ENCODE measurements around the gene PRKCE. TPM values are rescaled to one million over a fixed set of nuclear protein-coding genes. Genes with fewer than 3 reads are reported as not detected.

PRKCE gene
- total RNA-seq, 2 donors from 2014 or later, result 10.4 to 13.8 TPM

DNA sequence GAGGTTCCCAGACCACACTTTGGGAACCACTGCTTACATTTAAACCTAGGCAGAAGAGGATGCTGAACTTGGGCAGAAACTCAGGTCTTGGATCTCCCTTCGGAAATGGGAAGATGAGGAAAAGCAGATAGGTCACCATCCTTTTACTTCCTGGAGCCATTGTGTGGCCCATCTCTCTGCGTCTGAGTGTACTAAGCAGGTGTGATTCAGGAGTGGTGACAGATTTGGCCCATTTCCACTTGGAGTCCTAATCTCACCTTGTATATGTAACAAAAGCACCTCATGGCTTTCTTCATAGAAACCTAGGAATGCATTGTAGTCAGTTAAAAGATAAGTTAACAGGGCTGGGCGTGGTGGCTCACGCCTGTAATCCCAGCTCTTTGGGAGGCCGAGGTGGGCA is 71.0 kb downstream of the PRKCE start:
- DNase-seq (ENCODE audit: low spot score in 2 of 2) (no peak), ATAC-seq (no peak)
- no peak overlapping the region for H3K27ac Mint-ChIP-seq
- no peaks in the 10 kb centered on the region for H3K9me3 Mint-ChIP-seq
- H3K36me3 Mint-ChIP-seq, result no peaks in the 10 kb centered on the region

DNA sequence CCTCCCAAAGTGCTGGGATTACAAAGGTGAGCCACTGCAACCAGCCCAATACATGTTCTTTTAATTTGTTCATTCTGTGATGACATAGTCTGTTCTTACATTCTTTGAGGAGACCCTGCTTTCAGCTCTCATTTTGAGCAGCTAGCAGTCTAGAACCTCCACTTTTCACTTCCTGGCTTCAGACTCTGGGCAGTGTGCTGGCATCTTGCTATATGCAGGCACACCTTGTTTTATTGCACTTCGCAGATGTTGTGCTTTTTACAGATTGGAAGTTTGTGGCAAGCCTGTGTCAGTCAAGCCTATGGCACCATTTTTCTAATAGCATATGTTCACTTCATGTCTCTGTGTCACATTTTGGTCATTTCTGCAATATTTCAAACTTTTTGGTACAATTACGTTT is 72.4 kb downstream of the PRKCE start:
- no peaks in the 10 kb centered on the region for H3K9me3 Mint-ChIP-seq
- H3K27ac Mint-ChIP-seq, result no peak overlapping the region
- ATAC-seq (no peak), DNase-seq (ENCODE audit: low spot score in 2 of 2) (no peak)
- no peaks in the 10 kb centered on the region for H3K36me3 Mint-ChIP-seq

DNA sequence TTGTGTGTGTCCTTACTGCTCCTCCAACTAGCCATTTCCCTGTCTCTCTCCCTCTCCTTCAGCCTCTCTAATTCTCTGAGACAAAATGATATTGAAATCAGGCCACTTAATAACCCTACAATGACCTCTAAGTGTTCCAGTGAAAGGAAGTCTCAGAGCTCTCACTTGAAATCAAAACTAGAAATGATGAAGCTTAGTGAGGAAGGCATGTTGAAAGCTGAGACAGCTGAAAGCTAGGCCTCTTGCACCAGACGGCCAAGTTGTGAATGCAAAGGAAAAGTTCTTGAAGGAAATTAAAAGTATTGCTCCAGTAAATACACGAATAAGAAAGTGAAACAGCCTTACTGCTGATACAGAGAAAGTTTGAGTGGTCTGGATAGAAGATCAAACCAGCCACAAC is 72.9 kb downstream of the PRKCE start:
- ATAC-seq, result no peak
- Mint-ChIP-seq H3K36me3 (no peaks in the 10 kb centered on the region), H3K27ac (peak overlapping the region in 1 of 2 donors; percentile 22), H3K9me3 (no peaks in the 10 kb centered on the region)
- no peak for DNase-seq (ENCODE audit: low spot score in 2 of 2)

DNA sequence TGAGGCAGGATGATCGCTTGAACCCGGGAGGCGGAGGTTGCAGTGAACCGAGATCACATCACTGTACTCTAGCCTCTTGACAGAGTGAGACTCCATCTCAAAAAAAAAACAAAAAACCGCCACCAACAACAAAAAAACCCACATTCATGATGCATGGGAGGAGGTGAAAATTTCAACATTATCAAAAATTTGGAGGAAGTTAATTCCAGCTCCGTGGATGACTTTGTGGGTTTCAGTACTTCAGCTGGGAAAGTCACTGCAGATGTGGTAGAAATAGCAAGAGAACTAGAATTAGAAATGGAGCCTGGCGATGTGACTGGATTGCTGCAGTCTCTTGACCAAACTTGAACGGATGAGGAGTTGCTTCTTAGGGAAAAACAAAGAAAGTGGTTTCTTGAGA is 74.3 kb downstream of the PRKCE start:
- Mint-ChIP-seq H3K9me3 (no peaks in the 10 kb centered on the region), H3K27ac (no peak overlapping the region), H3K36me3 (no peaks in the 10 kb centered on the region)
- no peak for ATAC-seq
- DNase-seq (ENCODE audit: low spot score in 2 of 2), result no peak

DNA sequence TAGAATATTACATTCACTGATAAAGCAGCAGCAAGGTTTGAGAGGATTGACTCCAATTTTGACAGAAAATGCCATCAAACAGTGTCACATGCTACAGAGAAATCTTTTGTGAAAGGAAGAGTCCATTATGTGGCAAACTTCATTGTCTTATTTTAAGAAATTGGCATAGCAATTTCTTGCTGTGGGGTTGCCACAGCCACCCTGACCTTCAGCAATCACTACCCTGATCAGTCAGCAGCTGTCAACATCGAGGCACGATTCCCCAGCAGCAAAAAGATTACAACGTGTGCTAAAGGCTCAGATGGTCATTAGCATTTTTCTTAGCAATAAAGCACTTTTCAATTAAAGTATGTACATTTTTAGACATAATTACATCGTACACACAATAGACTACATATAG is 74.7 kb downstream of the PRKCE start:
- Mint-ChIP-seq H3K9me3 (no peaks in the 10 kb centered on the region), H3K27ac (no peak overlapping the region), H3K36me3 (no peaks in the 10 kb centered on the region)
- DNase-seq (ENCODE audit: low spot score in 2 of 2), result no peak
- ATAC-seq, result no peak

DNA sequence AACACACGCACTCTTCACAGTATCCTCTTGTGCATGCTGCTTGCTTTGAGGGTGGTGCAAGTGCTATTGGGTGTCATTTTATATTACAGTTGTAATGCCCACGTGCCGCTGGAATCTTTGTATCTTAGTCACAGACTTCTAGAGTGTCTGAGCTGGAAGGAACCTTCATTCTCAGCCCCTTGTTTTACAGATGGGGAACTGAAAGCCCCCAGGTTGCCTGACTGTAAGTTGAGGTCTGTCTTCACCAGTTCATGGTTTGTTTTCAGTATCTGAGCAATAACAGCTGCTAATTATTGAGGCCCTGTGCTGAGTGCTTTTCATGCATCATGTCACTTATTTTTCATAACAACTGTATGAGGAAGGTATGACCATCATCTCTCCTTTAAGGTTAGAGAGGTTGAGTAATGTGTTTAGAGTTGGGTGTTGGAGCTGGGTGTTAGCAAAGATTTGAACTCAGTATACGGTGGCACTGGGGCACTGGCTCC is 77.0 kb downstream of the PRKCE start:
- DNase-seq (ENCODE audit: low spot score in 2 of 2), result no peak
- H3K27ac Mint-ChIP-seq, result no peak overlapping the region
- H3K9me3 Mint-ChIP-seq, result no peaks in the 10 kb centered on the region
- ATAC-seq, result no peak
- H3K36me3 Mint-ChIP-seq, result no peaks in the 10 kb centered on the region

DNA sequence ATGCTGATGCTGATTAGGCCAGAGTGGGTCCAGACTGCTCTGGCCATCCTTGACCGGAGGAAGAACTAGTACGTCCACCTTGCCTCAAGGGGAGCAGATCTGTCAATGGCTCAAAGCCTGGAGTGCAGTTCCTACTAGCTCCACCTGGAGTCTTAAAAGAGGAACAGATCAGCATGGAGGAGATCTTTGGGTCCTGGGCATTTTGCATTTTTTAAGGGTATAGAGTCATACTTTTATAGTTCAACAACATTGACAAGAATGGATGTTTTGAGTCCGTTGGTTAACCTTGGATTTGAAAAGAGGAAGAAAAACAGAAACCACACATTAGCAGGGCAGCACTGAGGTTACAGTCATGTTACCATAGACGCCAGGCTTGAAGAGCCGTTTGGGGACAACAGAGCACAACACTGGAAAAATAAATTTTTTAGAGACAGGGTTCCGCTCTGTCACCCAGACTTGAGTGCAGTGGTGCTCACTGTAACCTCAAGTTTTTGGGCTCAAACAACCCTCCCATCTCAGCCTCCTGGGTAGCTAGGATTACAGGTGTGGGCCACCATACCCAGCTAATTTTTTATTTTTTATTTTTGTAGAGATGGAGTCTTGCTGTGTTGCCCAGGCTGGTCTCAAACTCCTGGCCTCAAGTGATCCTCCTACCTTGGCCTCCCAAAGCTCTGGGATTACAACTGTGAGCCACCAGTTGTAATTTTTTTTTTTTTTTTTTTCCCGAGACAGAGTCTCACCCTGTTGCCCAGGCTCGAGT is 78.5 kb downstream of the PRKCE start:
- H3K36me3 Mint-ChIP-seq, result no peaks in the 10 kb centered on the region
- ATAC-seq (no peak), DNase-seq (ENCODE audit: low spot score in 2 of 2) (no peak)
- no peaks in the 10 kb centered on the region for H3K9me3 Mint-ChIP-seq
- peak overlapping the region in 1 of 2 donors; percentile 27 for H3K27ac Mint-ChIP-seq

DNA sequence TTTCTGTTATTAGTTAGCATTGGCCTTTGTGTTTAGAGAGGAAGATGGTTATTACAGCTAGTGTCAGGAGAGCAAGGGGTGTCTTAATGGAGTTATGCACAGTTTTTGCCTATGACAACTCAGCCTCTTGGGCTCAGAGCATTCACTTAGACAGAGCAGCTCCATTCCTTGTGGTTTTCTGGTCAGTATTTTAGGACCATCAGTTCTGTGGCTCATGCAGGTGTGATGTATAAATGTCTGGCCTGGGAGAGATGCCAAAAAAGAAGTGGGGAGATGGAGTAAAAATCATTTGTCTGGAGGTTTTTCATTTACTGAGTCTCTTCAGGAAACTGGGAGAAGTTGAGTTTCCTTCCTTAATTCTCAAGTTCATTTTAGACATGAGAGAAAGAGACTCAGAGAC is 79.7 kb downstream of the PRKCE start:
- DNase-seq (ENCODE audit: low spot score in 2 of 2), result no peak
- no peak for ATAC-seq
- Mint-ChIP-seq H3K27ac (no peak overlapping the region), H3K36me3 (no peaks in the 10 kb centered on the region), H3K9me3 (no peaks in the 10 kb centered on the region)

DNA sequence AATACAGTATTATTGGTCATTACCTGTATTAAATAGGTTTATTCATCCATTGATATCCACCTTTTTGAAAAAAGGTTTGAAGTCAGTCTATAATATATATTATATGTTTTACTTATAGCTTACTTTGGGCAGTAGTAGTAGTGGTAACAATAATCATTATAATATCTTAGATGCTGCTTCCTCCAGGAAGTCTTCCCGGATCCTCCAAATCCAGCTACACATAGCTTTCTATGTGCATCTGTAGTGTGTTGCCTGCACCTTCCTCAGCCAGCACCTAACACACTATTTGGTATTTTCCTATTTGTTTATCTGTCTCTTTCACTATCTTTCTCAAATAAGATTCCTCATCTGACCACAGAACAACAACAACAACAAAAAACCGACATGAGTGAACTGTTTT is 81.0 kb downstream of the PRKCE start:
- Mint-ChIP-seq H3K9me3 (no peaks in the 10 kb centered on the region), H3K36me3 (no peaks in the 10 kb centered on the region)

DNA sequence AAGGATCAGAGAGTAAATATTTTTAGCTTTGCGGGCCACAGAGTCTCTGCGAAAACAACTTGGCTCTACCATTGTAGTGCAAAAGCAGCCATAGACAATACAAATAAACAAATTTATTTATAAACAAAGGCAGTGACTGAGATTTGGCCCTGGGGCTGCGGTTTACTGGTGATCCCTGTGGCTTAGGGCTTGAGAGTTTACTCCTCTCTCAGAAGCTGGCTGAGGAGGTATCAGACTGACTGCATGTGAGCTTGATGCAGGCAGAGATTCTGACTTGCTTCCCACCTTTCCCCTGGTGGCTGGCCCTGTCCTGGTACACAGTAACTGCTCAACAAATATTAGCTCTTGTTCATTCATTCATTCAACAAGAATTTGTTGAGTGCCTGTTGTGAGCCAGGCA is 81.5 kb downstream of the PRKCE start:
- H3K9me3 Mint-ChIP-seq, result no peaks in the 10 kb centered on the region
- peak overlapping the region in 1 of 2 donors; percentile 23 for H3K27ac Mint-ChIP-seq
- ATAC-seq (no peak), DNase-seq (ENCODE audit: low spot score in 2 of 2) (no peak)
- H3K36me3 Mint-ChIP-seq, result no peaks in the 10 kb centered on the region

More for the DNA sequence above, 81.0 kb downstream of the PRKCE start:
- H3K27ac Mint-ChIP-seq, result no peak overlapping the region
- ATAC-seq (no peak), DNase-seq (ENCODE audit: low spot score in 2 of 2) (no peak)

DNA sequence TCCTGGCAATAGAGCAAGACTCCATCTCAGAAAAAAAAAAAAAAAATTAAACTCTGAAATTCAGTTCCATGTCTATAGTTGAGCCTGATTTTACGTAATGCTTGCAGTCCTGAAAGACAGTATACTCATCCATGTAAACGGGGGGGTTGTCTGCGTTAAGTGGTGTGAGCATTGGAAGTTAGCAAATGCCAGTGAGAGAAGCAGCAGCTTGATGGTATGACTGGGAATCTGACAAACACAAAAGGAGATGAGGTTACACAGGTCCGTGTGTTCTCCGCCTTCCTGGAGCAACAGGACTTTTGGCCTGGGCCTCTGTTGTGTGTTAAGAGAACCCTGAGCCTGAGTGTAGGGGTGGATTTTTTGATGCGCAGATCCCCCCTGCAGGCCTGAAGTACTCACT is 82.9 kb downstream of the PRKCE start:
- ATAC-seq, result no peak
- no peak for DNase-seq (ENCODE audit: low spot score in 2 of 2)
- Mint-ChIP-seq H3K9me3 (no peaks in the 10 kb centered on the region), H3K27ac (no peak overlapping the region), H3K36me3 (no peaks in the 10 kb centered on the region)

DNA sequence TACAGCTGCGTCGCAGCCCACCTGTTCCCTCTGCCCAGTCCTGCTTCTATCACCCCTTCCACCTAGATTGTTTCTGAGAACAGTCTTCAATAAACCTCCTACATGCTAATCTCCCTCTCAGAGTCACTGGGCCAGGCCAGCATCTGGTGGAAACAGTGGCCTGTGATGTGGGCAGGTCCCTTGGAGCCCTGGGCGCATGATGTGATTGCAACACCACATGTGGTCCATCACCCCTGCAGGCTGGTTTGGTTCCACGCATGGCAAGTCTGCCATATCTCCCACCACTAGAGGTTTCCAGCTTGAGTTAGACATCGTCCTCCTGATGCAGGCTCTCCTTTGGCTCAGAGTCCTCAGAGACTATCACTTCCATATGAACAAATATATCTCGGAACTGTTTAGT is 83.5 kb downstream of the PRKCE start:
- H3K9me3 Mint-ChIP-seq, result no peaks in the 10 kb centered on the region
- no peak for ATAC-seq
- H3K27ac Mint-ChIP-seq, result no peak overlapping the region
- DNase-seq (ENCODE audit: low spot score in 2 of 2), result no peak
- H3K36me3 Mint-ChIP-seq, result no peaks in the 10 kb centered on the region

DNA sequence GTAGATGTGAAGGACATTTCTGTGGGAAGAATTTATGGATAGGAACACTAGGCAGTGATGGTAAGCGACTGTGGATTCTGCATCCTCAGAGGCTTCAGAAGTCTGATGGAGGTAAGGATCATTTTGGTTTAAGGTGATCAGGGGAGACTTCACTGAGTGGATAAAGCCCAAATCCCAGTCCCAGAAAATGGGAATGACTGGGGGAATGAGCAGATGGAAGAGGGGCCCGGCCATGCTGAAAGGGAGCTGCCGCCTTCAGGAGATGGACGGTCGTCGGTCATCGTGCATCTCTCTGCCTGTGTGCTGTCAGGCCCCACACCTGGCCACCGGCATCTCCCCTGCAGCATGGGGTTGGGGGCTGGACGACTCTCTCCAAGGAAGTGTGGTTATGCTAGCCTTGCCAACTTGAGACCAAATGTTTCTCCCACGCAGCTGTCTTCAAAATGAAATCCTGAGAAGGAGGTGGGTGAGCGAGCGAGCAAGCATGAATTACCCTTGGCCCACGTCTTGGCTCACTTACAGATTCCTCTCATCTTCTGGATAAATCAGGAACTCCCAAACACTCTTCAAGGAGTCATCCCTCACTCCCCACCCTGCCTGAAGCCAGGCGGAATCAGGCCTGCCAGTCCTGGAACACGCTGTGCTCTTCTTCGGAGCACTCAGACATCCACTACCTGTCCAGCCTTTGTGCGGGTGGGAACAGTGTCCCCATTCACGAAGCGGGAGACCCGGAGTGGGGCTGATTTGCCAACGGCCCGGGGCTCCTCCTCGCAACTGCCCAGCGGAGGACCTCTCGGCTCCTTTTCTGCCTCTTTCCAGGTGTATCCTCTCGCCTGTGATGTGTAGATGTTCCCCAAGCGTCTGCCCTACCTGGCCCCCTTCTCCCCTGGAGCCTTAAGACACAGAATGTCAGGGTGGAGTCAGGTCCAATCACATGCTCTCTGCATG is 85.6 kb downstream of the PRKCE start:
- H3K27ac Mint-ChIP-seq, result no peak overlapping the region
- no peaks in the 10 kb centered on the region for H3K9me3 Mint-ChIP-seq
- DNase-seq (ENCODE audit: low spot score in 2 of 2) (no peak), ATAC-seq (no peak)
- no peaks in the 10 kb centered on the region for H3K36me3 Mint-ChIP-seq

DNA sequence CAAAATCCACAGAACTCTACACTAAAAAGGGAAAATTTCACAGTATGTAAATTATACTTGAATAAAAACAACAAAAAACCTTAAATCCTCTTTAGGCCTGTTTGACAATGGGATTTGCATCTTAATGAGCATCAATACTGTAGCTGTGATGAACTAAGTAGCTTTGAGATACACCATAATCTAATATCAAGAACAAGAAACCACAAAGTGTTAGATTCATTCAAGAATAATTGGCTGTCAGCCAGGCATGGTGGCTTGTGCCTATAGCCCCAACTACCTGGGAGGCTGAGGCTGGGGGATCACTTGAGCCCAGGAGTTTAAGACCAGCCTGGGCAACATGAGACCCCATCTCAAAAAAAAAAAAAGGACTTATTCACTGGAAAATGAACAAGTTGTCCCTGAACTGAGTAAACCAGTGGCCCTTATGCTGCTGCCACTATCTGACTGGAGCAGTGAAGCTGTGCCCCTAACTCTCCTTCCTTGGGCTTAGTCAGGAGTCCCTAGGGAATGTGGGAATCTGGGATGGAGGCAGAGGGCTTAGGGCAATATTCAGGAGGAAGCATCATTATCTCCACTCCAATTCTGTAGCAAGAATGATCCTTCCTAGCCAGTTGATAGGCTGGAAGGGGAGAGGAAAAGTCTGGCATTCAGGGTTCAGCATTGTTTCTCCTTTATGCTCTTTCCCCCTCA is 88.5 kb downstream of the PRKCE start:
- Mint-ChIP-seq H3K27ac (no peak overlapping the region), H3K36me3 (no peaks in the 10 kb centered on the region)
- ATAC-seq, result peak in 1 of 2 donors; percentile 68

DNA sequence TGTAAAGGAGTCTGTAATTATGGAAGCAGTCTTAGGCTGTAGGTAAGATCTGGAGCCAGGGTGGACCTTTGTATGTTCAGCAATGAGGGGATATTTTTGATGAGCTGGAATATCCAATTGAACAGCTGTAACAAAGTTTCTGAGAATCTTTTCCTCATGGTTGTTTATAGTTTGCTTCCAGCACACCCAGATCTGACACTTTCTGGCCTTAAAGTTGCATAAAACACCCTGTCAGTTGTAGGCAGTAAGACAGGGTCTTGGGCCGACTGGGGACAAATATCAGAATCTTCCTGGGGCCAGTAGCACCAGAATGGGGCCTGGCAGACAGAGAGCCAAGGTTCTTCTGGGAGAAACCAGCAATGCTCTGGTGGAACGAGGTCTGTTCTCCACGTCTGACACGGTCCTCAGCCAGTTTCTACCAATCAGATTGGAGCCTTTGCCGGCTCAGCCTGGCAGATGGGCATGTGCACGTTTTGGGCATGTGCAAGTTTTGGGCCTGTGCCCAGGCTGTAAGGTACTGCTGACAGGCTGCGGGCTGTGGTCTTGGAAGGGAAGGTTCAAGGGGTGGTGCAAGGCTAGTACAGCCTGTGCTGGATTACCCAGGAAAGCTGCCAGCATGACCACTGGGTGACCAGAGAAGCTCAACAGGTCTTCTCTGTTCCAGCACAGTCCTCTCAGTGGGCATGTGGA is 89.8 kb downstream of the PRKCE start:
- Mint-ChIP-seq H3K27ac (no peak overlapping the region), H3K9me3 (no peaks in the 10 kb centered on the region), H3K36me3 (no peaks in the 10 kb centered on the region)
- ATAC-seq, result no peak
- no peak for DNase-seq (ENCODE audit: low spot score in 2 of 2)

More for the DNA sequence above, 88.5 kb downstream of the PRKCE start:
- peak in 1 of 2 donors; percentile 20 for DNase-seq (ENCODE audit: low spot score in 2 of 2)
- no peaks in the 10 kb centered on the region for H3K9me3 Mint-ChIP-seq
